ENCODE data around the gene DMRTA2. TPM values are rescaled to one million over a fixed set of nuclear protein-coding genes. Genes with fewer than 3 reads are reported as not detected.

Gene DMRTA2
- 0.08 TPM for total RNA-seq
- long read RNA-seq, partial matches to known transcripts: 0 of 1 reads
- long read RNA-seq, other reads (novel, unspliced or antisense): 1 of 1 reads

- intact Hi-C loops (cut with DNase I): no loop called here
- DNase-seq (ENCODE audit: low spot score): no peak
Measured at GRCh38 chr1:50422946-50423669, at the start of gene DMRTA2. Gene DMRTA2 (minus strand): TSS chr1:50423443. CDS start chr1:50421536, 1,907 bp downstream.

GRCh38 chr1:50471967-50472366 is 48.7 kb upstream of the DMRTA2 start:
- no peak for DNase-seq (ENCODE audit: low spot score)
- intact Hi-C loops (cut with DNase I): no loop called here

DNA sequence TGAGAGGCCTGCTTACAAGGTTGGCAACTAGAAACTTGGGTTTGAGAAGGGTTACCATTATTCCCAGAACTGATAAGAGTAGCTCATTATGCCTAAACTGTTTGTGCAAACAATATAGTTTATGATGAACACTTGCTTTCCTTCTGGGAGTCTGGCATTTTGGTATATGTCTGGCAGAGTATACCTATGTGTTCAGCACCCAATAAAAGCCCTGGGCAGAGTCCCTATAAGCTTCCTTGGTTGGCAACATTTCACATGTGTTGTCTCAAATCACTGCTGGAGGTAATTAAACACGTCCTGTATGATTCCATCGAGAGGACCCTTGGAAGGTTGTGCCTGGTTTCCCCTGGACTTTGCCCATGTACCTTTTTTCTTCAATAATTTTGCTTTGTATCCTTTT is 39.7 kb upstream of the DMRTA2 start:
- no peak for DNase-seq (ENCODE audit: low spot score)
- intact Hi-C loops (cut with DNase I): no loop called here

GRCh38 chr1:50458507-50458906 is 35.3 kb upstream of the DMRTA2 start:
- no peak for DNase-seq (ENCODE audit: low spot score)
- intact Hi-C loops (cut with DNase I): no loop called here

DNA sequence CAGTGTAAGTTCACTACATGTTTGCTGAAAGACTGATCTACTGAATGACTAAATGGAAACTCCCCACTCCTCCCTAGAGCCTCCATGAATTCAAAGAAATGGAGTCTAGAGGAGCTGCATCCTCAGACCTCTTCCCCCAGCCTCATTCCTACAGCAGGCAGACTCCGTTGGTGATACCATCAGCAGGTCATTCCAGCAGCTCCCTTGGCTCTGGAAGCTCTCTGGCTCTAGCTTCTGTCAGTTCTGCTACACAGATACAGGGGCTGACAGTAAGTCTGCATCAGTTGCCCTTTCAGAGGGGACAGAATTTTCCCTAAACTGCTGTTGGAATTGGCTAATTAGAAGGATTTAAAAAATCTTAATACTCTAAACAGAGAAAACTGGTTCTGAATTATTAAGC is 31.7 kb upstream of the DMRTA2 start:
- intact Hi-C loops (cut with DNase I): no loop called here
- no peak for DNase-seq (ENCODE audit: low spot score)

DNA sequence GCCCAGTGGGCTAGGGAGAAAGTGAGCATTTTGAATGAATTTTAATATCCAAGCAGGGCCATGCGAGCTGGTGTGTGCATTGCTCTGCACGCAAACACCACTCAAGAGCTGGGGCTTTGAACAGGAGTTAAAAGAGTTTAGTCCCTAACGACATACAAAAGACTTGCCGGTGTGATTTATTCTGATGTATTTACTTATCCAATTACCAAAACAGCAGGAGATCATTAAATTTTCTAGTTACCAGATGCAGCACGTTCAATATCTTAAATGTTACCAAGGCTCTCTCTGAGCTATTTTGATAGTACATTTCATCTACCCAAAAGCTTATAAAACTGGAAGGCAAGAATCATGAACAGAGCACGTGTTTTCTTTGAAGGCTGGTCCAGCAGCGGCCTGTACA is 30.0 kb upstream of the DMRTA2 start:
- intact Hi-C loops (cut with DNase I): no loop called here
- no peak for DNase-seq (ENCODE audit: low spot score)

- intact Hi-C loops (cut with DNase I): no loop called here
Measured at GRCh38 chr1:50452700-50453099, 29.5 kb upstream of the DMRTA2 start.

GRCh38 chr1:50450861-50451653 is 27.8 kb upstream of the DMRTA2 start:
- no peak for DNase-seq (ENCODE audit: low spot score)
- intact Hi-C loops (cut with DNase I): no loop called here

More at GRCh38 chr1:50452700-50453099, 29.5 kb upstream of the DMRTA2 start:
- DNase-seq (ENCODE audit: low spot score): no peak

DNA sequence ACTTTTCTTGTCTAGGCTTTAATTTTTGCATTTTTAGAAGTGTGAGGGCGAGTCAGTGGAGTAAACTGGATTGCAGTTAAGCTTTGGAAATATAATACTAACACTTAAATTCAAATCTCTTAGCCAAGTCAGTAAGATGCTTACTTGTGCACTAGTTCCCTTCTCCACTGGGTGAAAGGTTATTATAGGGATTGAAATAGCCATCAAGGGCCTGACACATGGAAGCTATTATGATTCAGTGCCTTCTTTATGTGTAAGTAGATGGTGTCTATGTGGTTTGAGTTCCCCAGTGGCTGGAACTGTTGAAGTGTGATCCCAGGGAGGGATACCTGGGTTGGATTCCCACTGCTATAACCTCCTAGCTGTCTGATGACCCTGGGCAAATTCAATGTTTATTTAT is 24.7 kb upstream of the DMRTA2 start:
- no peak for DNase-seq (ENCODE audit: low spot score)
- intact Hi-C loops (cut with DNase I): no loop called here

DNA sequence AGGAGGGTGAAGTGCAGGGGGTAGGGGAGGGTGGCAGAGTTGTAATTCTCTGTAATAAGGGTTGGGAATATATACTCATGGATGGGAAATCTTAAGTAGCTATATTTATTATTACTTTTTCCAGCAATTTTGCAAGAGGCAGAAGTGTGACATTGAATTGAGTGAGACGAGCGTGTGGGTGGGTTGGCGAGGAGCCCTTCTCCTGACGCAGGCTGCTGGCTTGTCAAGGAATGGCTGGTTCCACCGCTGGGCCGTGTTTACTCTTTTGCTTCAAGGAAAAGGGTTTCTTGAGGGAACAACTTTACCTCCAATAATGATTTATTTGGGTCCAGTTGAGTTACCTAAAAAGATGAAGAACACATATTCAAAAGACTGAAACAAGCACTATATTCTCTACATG is 17.9 kb upstream of the DMRTA2 start:
- DNase-seq (ENCODE audit: low spot score): no peak

GRCh38 chr1:50438945-50439344 is 15.7 kb upstream of the DMRTA2 start:
- intact Hi-C loops (cut with DNase I): no loop called here
- DNase-seq (ENCODE audit: low spot score): no peak

More for the DNA sequence above, 17.9 kb upstream of the DMRTA2 start:
- intact Hi-C loops (cut with DNase I): no loop called here

DNA sequence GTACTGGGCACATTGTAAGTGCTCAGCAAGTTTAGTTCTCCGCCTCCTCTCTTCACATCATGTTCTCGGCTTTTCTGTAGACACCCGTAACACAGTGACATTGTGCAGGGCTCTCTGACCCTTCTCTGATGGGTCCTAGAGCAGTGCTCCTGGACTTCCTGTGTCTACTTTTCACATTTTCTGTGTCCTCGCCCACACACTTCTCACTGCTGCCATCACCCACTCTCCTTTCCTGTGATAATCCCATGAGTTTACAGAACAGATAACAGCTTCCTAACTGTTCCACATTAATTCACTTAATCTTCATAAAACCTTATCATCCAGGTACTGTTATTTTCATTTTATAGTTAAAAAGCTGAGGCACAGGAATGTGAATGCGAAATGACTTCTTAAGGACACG is 13.2 kb upstream of the DMRTA2 start:
- DNase-seq (ENCODE audit: low spot score): no peak
- intact Hi-C loops (cut with DNase I): no loop called here

DNA sequence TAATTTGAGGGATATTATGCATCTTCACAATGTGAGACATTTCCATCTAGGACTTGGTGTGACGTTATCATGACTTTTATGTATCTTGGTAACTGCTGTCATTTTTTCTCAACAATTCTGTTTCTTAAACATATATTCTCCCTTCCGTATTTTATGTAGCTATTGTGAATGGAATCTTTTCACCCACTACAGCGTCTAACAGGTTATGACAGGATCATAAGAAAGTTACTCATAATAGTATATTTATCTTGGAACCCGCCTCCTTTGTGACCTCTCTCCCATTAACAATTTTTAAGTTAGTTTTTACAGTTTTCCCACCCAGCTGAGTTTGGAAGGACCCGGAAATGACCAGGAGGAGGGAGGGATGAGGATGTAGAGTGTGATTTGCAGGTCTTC is 6.8 kb upstream of the DMRTA2 start:
- intact Hi-C loops (cut with DNase I): no loop called here
- DNase-seq (ENCODE audit: low spot score): no peak

DNA sequence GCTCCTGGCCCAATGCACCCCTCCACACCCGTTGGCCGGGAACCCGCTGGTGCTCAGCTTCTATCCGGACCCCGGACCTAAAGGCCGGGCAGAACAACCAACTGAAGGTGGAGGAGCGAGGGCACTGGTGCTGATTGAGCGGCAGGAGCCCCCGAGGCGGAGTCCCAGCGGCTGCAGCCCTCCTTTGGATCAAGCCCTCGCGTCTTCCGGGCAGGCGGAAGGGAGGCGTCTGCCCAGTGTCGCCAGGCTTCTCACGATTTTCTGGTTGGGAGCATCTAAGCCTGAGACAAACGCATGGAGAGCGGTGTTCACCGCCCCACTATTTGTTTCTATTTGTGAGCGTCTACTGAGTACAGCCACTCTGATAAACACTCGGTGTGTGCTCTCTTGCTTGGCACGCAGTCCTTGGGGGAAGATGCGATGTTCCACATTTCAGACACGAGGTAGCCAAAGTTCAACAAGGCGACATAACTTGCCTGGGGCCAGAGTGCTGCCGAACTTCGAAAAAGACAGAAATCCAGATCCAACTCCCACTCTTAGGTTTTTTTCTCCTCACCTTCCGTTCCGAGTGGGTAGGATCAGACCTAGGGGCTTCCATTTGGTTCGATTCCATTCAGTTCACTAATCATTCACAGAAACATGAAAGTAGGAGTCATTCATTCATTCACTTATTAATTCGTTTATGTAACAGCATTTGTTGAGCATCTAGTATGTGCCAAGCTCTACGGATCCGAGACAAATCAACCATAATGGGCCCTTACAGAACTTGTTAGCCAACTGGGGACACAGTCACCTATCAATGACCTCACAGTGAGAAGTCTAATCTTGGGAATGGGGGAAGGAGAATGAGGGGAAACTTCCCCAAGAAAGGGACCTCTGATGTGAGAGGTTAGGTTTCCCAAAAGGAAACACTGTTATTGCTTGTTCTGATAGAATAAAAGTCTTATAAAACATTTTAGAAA is 4.9 kb upstream of the DMRTA2 start:
- DNase-seq (ENCODE audit: low spot score): no peak
- intact Hi-C loops (cut with DNase I): no loop called here

- intact Hi-C loops (cut with DNase I): no loop called here
- no peak for DNase-seq (ENCODE audit: low spot score)
Measured at GRCh38 chr1:50427086-50427817, 4.0 kb upstream of the DMRTA2 start.

GRCh38 chr1:50426702-50427085 is 3.5 kb upstream of the DMRTA2 start:
- intact Hi-C loops (cut with DNase I): no loop called here
- no peak for DNase-seq (ENCODE audit: low spot score)

DNA sequence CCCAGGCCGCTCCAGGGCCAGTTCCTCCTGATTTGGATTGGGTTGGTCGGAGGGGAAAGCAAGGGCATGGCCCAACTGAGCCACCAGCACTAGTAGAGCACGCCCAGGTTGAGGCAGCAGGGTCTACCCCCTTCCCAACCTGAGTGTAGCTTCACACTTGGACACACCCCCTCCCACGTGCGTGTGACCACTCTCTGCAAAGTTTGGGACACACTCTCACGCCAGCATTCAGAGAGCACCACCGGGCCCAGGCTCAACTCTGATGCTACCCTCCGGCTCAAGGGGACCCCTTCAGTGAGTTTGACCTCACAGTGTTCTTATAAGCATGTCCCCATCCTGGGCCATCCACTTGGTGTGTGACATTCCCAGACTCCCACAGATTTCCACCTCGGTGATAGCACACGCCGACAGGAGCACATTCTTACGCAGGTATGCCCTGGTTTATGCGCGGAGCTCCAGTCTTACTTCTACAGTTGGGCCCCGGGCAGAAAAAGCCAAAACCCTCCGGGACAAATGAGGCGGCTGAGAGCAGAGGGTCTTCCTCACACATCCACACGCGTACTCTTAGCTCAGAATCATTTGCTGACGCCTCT is 3.0 kb upstream of the DMRTA2 start:
- DNase-seq (ENCODE audit: low spot score): no peak
- intact Hi-C loops (cut with DNase I): no loop called here

GRCh38 chr1:50425376-50426107 is 2.3 kb upstream of the DMRTA2 start:
- no peak for DNase-seq (ENCODE audit: low spot score)
- intact Hi-C loops (cut with DNase I): no loop called here
